Mammary epithelial cell (primary cell): ENCODE measurements around the gene HGD.

ENCODE experiments used
- EZH2 ChIP-seq: IDR thresholded peaks from 2 replicates; pipeline ENCODE4 v1.6.1; 2012; ENCODE audit warnings: low read length, inconsistent platforms, borderline replicate concordance
- TF ChIP-seq, protein P1 (sequence below), 2 donors: IDR thresholded peaks in 1 of 2; conservative IDR thresholded peaks in 1 of 2; 2 replicates each; pipeline ENCODE4 v1.5.1; 2011 to 2012; ENCODE audit warnings: inconsistent platforms in 2 of 2, low read length in 2 of 2, mild to moderate bottlenecking in 2 of 2, control low read depth in 1 of 2, low read depth in 1 of 2; ENCODE audit not compliant: insufficient read depth in 1 of 2; ENCODE audit errors: extremely low read depth in 1 of 2

DNA sequence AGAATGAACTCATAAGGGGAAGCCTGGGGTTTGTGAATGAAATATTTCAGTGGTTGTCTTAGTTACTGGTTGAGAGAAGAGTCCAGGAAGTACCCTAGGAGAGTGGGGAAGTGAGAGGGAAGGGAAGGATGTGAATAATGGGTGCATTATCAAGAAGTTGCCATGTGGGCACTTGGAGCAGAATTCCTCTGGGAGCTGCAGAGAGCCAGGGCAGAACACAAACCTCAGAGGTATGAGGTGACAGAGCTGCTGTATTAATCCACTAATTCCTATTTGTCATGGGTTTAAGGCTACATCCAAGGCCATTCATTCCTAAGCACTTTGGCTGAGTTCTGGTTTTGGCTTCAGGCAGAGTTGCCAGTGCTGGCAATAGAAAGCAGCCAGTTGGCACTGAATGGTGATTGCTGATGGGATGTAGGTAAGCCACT, 56.9 kb downstream of the HGD start:
- TF ChIP-seq, protein P1, sequence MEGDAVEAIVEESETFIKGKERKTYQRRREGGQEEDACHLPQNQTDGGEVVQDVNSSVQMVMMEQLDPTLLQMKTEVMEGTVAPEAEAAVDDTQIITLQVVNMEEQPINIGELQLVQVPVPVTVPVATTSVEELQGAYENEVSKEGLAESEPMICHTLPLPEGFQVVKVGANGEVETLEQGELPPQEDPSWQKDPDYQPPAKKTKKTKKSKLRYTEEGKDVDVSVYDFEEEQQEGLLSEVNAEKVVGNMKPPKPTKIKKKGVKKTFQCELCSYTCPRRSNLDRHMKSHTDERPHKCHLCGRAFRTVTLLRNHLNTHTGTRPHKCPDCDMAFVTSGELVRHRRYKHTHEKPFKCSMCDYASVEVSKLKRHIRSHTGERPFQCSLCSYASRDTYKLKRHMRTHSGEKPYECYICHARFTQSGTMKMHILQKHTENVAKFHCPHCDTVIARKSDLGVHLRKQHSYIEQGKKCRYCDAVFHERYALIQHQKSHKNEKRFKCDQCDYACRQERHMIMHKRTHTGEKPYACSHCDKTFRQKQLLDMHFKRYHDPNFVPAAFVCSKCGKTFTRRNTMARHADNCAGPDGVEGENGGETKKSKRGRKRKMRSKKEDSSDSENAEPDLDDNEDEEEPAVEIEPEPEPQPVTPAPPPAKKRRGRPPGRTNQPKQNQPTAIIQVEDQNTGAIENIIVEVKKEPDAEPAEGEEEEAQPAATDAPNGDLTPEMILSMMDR (conservative IDR thresholded peaks at IDR 0.05 in 1 of 2, IDR thresholded peaks at IDR 0.05 in 1 of 2; ENCODE audit: extremely low read depth in 1 of 2, insufficient read depth in 1 of 2, low read depth in 1 of 2, low read length in 2 of 2) = no peak
- TF ChIP-seq EZH2 = no peak
